Tibial artery (tissue), 4 donors: Measurements from ENCODE around the gene CBX2.

Source experiments
- DNase-seq, 2 donors: peaks; one replicate each; pipeline ENCODE4 v3.0.0-alpha.2; 2019
- H3K27ac ChIP-seq, 2 donors: fragments of 200-600 bp; sonication (generic) in 1 of 2; 1 replicate in 1 of 2; 2 replicates in 1 of 2; pipeline ENCODE4 v1.5.1; 2018 to 2019; ENCODE audit warnings: mild to moderate bottlenecking in 1 of 2
- H3K27me3 ChIP-seq, 2 donors: fragments of 200-600 bp; sonication (generic) in 1 of 2; one replicate each; pipeline versions ENCODE4 v1.5.1 to v1.6.0; 2016 to 2019
- H3K36me3 ChIP-seq, 3 donors: fragments of 200-600 bp; sonication (generic) in 2 of 3; one replicate each; pipeline ENCODE4 v1.5.1; 2016 to 2019; ENCODE audit warnings: mild to moderate bottlenecking in 2 of 3
- H3K4me1 ChIP-seq, 4 donors: fragments of 200-600 bp; sonication (generic) in 2 of 4; 1 replicate in 3 of 4; 2 replicates in 1 of 4; pipeline ENCODE4 v1.5.1; 2016 to 2019
- H3K4me3 ChIP-seq, 2 donors: fragments of 200-600 bp; sonication (generic) in 1 of 2; 1 replicate in 1 of 2; 2 replicates in 1 of 2; pipeline ENCODE4 v1.5.1; 2018 to 2019; ENCODE audit warnings: mild to moderate bottlenecking in 2 of 2
- H3K9me3 ChIP-seq, 3 donors: fragments of 200-600 bp; sonication (generic) in 1 of 3; one replicate each; pipeline ENCODE4 v1.5.1; 2016 to 2019
- CTCF ChIP-seq, 2 experiments: fragments of 200-600 bp in 1 of 2; fragments of 450-650 bp in 1 of 2; IDR thresholded peaks; one replicate each; pipeline ENCODE4 v1.5.1; 2017 to 2019; ENCODE audit warnings: antibody characterized with exemption in 2 of 2, mild to moderate bottlenecking in 1 of 2, moderate library complexity in 1 of 2
- intact Hi-C: fragments of 100-400 bp; cut with DNase I; formaldehyde crosslinking; loops from one replicate; pipeline ENCODE4 v1.15.0; 2023; ENCODE audit warnings: low total_unique reads

CBX2 gene

GRCh38 chr17:79813297-79814126, 35.6 kb downstream of the CBX2 start:
- Histone ChIP-seq H3K4me1 (peaks cover 0 to 64% (median 52%) of the 10 kb centered on the region in 4 donors), H3K27ac (no peak overlapping the region), H3K36me3 (no peaks in the 10 kb centered on the region), H3K27me3 (peaks cover 20 to 97% of the 10 kb centered on the region in 2 donors), H3K9me3 (no peaks in the 10 kb centered on the region), H3K4me3 (peak overlapping the region; percentile 14 to 26)
- no peak for TF ChIP-seq CTCF (IDR thresholded peaks at IDR 0.05)
- DNase-seq, result no peak
- intact Hi-C loops, result no loop called here

- peak overlapping the region in 1 of 2 donors; percentile 34 for H3K4me3 ChIP-seq
- intact Hi-C loops, result no loop called here
- no peak for DNase-seq
- H3K27ac ChIP-seq, result no peak overlapping the region
- no peak for TF ChIP-seq CTCF (IDR thresholded peaks at IDR 0.05)
- H3K9me3 ChIP-seq, result no peaks in the 10 kb centered on the region
- H3K27me3 ChIP-seq, result peaks cover 20 to 96% of the 10 kb centered on the region in 2 donors
- peaks cover 0 to 63% (median 52%) of the 10 kb centered on the region in 4 donors for H3K4me1 ChIP-seq
- H3K36me3 ChIP-seq, result no peaks in the 10 kb centered on the region
These were observed 36.4 kb downstream of the CBX2 start for GRCh38 chr17:79814127-79814973.

GRCh38 chr17:79814974-79815835, 37.3 kb downstream of the CBX2 start:
- intact Hi-C loops, result no loop called here
- Histone ChIP-seq H3K27me3 (peaks cover 20 to 92% of the 10 kb centered on the region in 2 donors), H3K4me1 (peaks cover 0 to 55% (median 47%) of the 10 kb centered on the region in 4 donors), H3K4me3 (peak overlapping the region in 1 of 2 donors; percentile 34), H3K36me3 (no peaks in the 10 kb centered on the region), H3K9me3 (no peaks in the 10 kb centered on the region), H3K27ac (no peak overlapping the region)
- DNase-seq, result no peak
- TF ChIP-seq CTCF (IDR thresholded peaks at IDR 0.05), result no peak

DNA sequence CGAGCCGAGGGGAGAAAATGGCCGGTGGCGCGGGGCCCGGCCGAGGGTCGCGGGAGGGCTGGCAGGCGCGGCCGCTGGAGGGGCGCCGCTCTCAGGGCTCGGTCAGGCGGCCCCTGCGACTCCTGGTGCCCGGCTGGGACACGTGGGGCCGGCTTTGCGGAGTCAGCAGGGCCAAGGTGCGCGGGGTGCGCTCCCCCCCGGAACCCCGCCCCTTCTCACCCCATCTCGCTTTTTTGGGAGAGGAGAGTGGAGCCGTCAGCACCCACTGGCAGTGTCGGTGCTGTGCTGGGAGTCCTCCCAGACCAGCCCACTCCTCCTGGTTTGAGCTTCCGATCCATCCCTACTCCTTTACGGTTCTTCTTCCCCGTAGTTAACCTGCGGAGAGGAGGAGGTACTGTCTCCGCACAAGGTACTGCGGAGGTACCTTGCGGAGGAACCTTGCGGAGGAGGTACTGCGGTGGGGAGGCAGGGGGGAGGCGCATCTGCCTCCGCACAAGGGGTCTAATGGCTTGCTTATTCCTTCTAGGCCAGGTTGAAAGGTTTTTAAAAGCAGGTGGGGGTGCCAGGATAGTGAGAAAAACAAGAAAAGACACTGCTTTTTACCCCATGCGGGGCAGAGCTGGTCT, 38.0 kb downstream of the CBX2 start:
- TF ChIP-seq CTCF (IDR thresholded peaks at IDR 0.05), result no peak
- H3K4me1 ChIP-seq, result peaks cover 0 to 47% (median 41%) of the 10 kb centered on the region in 4 donors
- H3K36me3 ChIP-seq, result no peaks in the 10 kb centered on the region
- H3K9me3 ChIP-seq, result no peaks in the 10 kb centered on the region
- H3K27me3 ChIP-seq, result peaks cover 20 to 85% of the 10 kb centered on the region in 2 donors
- no peak for DNase-seq
- H3K27ac ChIP-seq, result no peak overlapping the region
- intact Hi-C loops, result no loop called here
- H3K4me3 ChIP-seq, result no peak overlapping the region
